ENCODE measurements around the gene OLFML2A. TPM values are rescaled to one million over a fixed set of nuclear protein-coding genes. Genes with fewer than 3 reads are reported as not detected.

OLFML2A gene
- total and polyA plus RNA-seq, 2 of the 13 experiments (the other 11 are each of a cell fraction or from before 2014, with no cell fraction given), result 0.01 to 0.02 TPM

DNA sequence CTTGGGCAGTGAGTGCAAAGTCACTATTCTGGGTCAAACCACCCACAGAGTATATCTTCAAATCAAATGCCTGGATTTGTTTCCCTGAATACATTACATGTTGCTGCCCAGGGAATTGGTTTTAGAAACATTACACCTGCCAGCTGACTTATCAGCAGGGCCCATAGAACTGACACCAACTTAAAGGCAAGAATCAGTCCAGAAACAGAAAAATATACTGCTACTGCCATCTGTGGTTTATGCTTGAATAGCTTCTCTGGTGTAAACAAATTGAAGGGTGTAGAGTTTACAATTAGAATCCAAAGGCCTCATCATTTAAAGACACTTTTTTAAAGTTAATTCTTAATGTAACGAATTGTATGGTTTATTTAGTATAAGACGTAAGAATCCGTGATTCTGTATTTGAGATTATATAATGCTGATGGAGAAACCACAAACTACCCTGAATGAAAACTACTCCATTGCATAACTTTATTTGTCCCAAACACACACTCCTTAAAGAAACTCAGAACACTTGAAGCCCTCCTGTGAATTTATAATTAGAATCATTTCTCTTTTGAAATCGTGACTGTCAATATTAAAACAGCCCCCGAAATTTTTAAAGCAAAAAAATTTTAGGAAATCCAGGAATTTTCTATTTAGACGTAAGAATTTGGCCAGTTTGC, 12.0 kb upstream of the OLFML2A start:
- 0 out of 2 replicates have a peak, but pooled peaks have one; percentile 17 for TF ChIP-seq RAD21 (CRISPR knock-in tag; IDR thresholded peaks at IDR 0.05)
- TF ChIP-seq CENPBD1 (CRISPR knock-in tag; IDR thresholded peaks at IDR 0.05; ENCODE audit: borderline replicate concordance, low read depth), result no peak
- TF ChIP-seq STAG1 (CRISPR knock-in tag; IDR thresholded peaks at IDR 0.05), result peak; percentile 53
- no peak for TF ChIP-seq MTF2 (CRISPR knock-in tag; IDR thresholded peaks at IDR 0.05; ENCODE audit: borderline replicate concordance)
- TF ChIP-seq FOXP1 (IDR thresholded peaks at IDR 0.05), result no peak
- 0 out of 2 replicates have a peak, but pooled peaks have one; percentile 22 for TF ChIP-seq FOXP1 (CRISPR knock-in tag; IDR thresholded peaks at IDR 0.05)
- peak; percentile 54 for TF ChIP-seq CTCF (CRISPR knock-in tag; IDR thresholded peaks at IDR 0.05)
- CTCF ChIA-PET (ENCODE audit: low intra/inter-chr PET ratio, low total read pairs), result interaction anchor here (2.5 kb wide), 2 partner anchors 52 to 147 kb away, joined by 7 to 21 read pairs; no protein-coding TSS in a partner anchor
- 90% methylated on average over 6 of the region's 6 CpGs for WGBS (ENCODE audit: low lambda C conversion rate)

More for the DNA sequence above, 12.0 kb upstream of the OLFML2A start:
- intact Hi-C loops (cut with micrococcal nuclease; ENCODE audit: unreplicated experiment), result loop anchor here (2.0 kb wide), 1 partner anchor 52 kb away; no protein-coding TSS in a partner anchor
- H3K36me3 ChIP-seq (replicated peaks in 1 of 2; ENCODE audit: control insufficient read depth in 1 of 2, insufficient read depth in 2 of 2, low read length in 2 of 2), result no peaks in the 10 kb centered on the region
- H3K27ac ChIP-seq (ENCODE audit: extremely low read length, insufficient read depth, low read length), result no peak overlapping the region
- H2AFZ ChIP-seq (ENCODE audit: low read length), result no peak overlapping the region
- H3K9me3 ChIP-seq (ENCODE audit: low read length), result no peaks in the 10 kb centered on the region
- no peak overlapping the region for H3K9ac ChIP-seq (ENCODE audit: insufficient read depth, low read depth, low read length)
- no peak overlapping the region for H3K4me3 ChIP-seq (replicated peaks in 1 of 3; ENCODE audit: insufficient read depth in 1 of 3, low read depth in 2 of 3, low read length in 3 of 3)
- peaks cover 21% of the 10 kb centered on the region; the same call in 1 of the 2 replicates for H4K20me1 ChIP-seq (ENCODE audit: insufficient read depth, low read length)
- in situ Hi-C loops (cut with HindIII; ENCODE audit: extremely low pct_ligation_motif_present, low pct_unique_long_range_greater_than_20kb), result no loop called here
- BruUV-seq (replicated peaks), result no TSS peak
- DNase-seq (ENCODE audit: low spot score), result peak; percentile 32
- H3K79me2 ChIP-seq (ENCODE audit: insufficient read depth, low read length), result peaks cover 97% of the 10 kb centered on the region
- no peak for FAIRE-seq
- peak; percentile 54; the same call in 2 of the 3 replicates for ATAC-seq
- POLR2A ChIA-PET, result interaction anchor here (1.0 to 1.3 kb wide), 2 partner anchors 31 to 106 kb away, joined by 3 read pairs; no protein-coding TSS in a partner anchor
- peaks cover 63% of the 10 kb centered on the region for H3K4me1 ChIP-seq (ENCODE audit: insufficient read depth, low read length)
- no peak overlapping the region for H3K4me2 ChIP-seq (ENCODE audit: low read depth, low read length)
- no peaks in the 10 kb centered on the region; a peak in 1 of 5 replicates for H3K27me3 ChIP-seq (ENCODE audit: control insufficient read depth in 1 of 2, insufficient read depth in 2 of 2, low read length in 2 of 2)

Data from HepG2 (cell line).